ENCODE data around the gene VLDLR.

DNA sequence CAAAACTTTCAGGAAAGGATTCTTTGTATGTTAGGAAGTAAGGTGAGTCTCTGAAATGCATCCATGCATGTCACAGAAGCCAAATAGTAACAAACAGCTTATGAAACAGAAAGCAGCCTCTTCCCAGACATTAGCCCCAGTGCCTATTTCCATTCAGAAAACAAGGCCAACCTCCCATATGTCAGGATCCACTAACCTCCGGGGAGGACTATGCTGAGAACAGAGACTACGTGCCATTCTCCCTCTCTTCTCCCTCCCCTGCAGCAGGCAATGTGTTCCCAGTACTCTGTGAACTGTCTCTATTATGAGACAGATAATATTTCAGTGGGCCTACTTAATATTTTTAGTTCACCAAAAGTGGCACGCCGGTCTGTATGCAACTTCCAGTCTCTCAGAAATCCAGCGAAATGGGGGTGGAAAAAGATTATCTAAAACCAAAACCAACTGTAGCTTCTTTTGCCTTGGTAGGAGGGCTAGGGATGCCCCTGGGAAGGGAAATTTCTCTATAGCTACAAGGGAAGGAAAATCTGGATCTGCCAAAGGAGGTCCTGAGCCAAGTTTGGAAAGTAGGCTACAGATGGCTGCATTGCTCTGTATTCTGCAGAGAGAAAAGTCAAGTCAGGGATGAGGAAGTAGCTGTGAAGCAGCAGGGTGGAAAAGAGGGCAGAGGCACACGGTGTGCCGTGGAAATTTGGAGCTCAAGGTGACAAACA is 42.0 kb downstream of the VLDLR start:
- TF ChIP-seq POLR2A (IDR thresholded peaks at IDR 0.05) (no peak), POLR2AphosphoS5 (IDR thresholded peaks at IDR 0.05) (no peak), EP300 (IDR thresholded peaks at IDR 0.05) (no peak)
- TF ChIP-seq, protein P1, sequence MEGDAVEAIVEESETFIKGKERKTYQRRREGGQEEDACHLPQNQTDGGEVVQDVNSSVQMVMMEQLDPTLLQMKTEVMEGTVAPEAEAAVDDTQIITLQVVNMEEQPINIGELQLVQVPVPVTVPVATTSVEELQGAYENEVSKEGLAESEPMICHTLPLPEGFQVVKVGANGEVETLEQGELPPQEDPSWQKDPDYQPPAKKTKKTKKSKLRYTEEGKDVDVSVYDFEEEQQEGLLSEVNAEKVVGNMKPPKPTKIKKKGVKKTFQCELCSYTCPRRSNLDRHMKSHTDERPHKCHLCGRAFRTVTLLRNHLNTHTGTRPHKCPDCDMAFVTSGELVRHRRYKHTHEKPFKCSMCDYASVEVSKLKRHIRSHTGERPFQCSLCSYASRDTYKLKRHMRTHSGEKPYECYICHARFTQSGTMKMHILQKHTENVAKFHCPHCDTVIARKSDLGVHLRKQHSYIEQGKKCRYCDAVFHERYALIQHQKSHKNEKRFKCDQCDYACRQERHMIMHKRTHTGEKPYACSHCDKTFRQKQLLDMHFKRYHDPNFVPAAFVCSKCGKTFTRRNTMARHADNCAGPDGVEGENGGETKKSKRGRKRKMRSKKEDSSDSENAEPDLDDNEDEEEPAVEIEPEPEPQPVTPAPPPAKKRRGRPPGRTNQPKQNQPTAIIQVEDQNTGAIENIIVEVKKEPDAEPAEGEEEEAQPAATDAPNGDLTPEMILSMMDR (IDR thresholded peaks at IDR 0.05): no peak
